Stimulated activated naive CD8-positive, alpha-beta T cell treated with anti-CD3 and anti-CD28 coated beads, Interleukin-15, Interleukin-2, amounts not matched to agents 100 ng/mL and 50 ng/mL, for 24 hours (primary cell): Measurements from ENCODE around the gene CX3CR1.
"Not testable (repeated sequence)": the region's sequence is repeated elsewhere in the genome, so short reads cannot be mapped to it uniquely, and the experiment has no call there.

ENCODE experiments used
- H3K27ac Mint-ChIP-seq: one replicate; pipeline ENCODE4 v1.8.0; 2021; ENCODE audit warnings: mild to moderate bottlenecking, mixed read lengths
- H3K27me3 Mint-ChIP-seq: one replicate; pipeline ENCODE4 v1.8.0; 2021; ENCODE audit warnings: mixed read lengths
- H3K36me3 Mint-ChIP-seq: one replicate; pipeline ENCODE4 v1.8.0; 2021; ENCODE audit warnings: low read depth, mixed read lengths
- H3K4me1 Mint-ChIP-seq: one replicate; pipeline ENCODE4 v1.8.0; 2021; ENCODE audit warnings: low read depth, mixed read lengths
- H3K4me3 Mint-ChIP-seq: one replicate; pipeline ENCODE4 v1.8.0; 2021; ENCODE audit warnings: mild to moderate bottlenecking, mixed read lengths
- H3K9me3 Mint-ChIP-seq: one replicate; pipeline ENCODE4 v1.8.0; 2021; ENCODE audit warnings: mixed read lengths

Gene CX3CR1

GRCh38 chr3:39228496-39228895, 51.3 kb downstream of the CX3CR1 start:
- H3K9me3 Mint-ChIP-seq: no peaks in the 10 kb centered on the region
- H3K4me1 Mint-ChIP-seq: peaks cover 7% of the 10 kb centered on the region
- no peaks in the 10 kb centered on the region for H3K36me3 Mint-ChIP-seq
- no peak overlapping the region for H3K27ac Mint-ChIP-seq
- peaks cover 16% of the 10 kb centered on the region for H3K27me3 Mint-ChIP-seq
- no peak overlapping the region for H3K4me3 Mint-ChIP-seq

- not testable (repeated sequence) for H3K4me1 Mint-ChIP-seq, H3K27ac Mint-ChIP-seq, H3K9me3 Mint-ChIP-seq, H3K4me3 Mint-ChIP-seq, H3K36me3 Mint-ChIP-seq
- H3K27me3 Mint-ChIP-seq: peaks cover 15% of the 10 kb centered on the region
Measured at GRCh38 chr3:39227596-39227995, 52.2 kb downstream of the CX3CR1 start.

- Mint-ChIP-seq H3K36me3 (no peaks in the 10 kb centered on the region), H3K4me3 (no peak overlapping the region), H3K9me3 (no peaks in the 10 kb centered on the region), H3K27ac (no peak overlapping the region), H3K27me3 (peaks cover 7% of the 10 kb centered on the region), H3K4me1 (peaks cover 7% of the 10 kb centered on the region)
Measured at GRCh38 chr3:39226106-39226741, 53.6 kb downstream of the CX3CR1 start.

- Mint-ChIP-seq H3K27me3 (peaks cover 7% of the 10 kb centered on the region), H3K4me3 (no peak overlapping the region), H3K9me3 (no peaks in the 10 kb centered on the region), H3K4me1 (peaks cover 19% of the 10 kb centered on the region), H3K27ac (peak overlapping the region; percentile 5), H3K36me3 (no peaks in the 10 kb centered on the region)
Measured at GRCh38 chr3:39224288-39224687, 55.5 kb downstream of the CX3CR1 start.

GRCh38 chr3:39222939-39223338, 56.9 kb downstream of the CX3CR1 start:
- H3K4me3 Mint-ChIP-seq: no peak overlapping the region
- peaks cover 7% of the 10 kb centered on the region for H3K27me3 Mint-ChIP-seq
- H3K36me3 Mint-ChIP-seq: no peaks in the 10 kb centered on the region
- H3K4me1 Mint-ChIP-seq: peaks cover 19% of the 10 kb centered on the region
- no peaks in the 10 kb centered on the region for H3K9me3 Mint-ChIP-seq
- no peak overlapping the region for H3K27ac Mint-ChIP-seq

- peaks cover 19% of the 10 kb centered on the region for H3K4me1 Mint-ChIP-seq
- H3K9me3 Mint-ChIP-seq: no peaks in the 10 kb centered on the region
- H3K36me3 Mint-ChIP-seq: no peaks in the 10 kb centered on the region
- H3K27me3 Mint-ChIP-seq: peaks cover 7% of the 10 kb centered on the region
- no peak overlapping the region for H3K27ac Mint-ChIP-seq
- H3K4me3 Mint-ChIP-seq: no peak overlapping the region
Measured at GRCh38 chr3:39222462-39222861, 57.4 kb downstream of the CX3CR1 start.

GRCh38 chr3:39221141-39221530, 58.7 kb downstream of the CX3CR1 start:
- H3K27me3 Mint-ChIP-seq: peaks cover 7% of the 10 kb centered on the region
- no peaks in the 10 kb centered on the region for H3K9me3 Mint-ChIP-seq
- H3K4me3 Mint-ChIP-seq: no peak overlapping the region
- no peaks in the 10 kb centered on the region for H3K36me3 Mint-ChIP-seq
- H3K4me1 Mint-ChIP-seq: peaks cover 26% of the 10 kb centered on the region
- H3K27ac Mint-ChIP-seq: no peak overlapping the region

GRCh38 chr3:39220407-39221140, 59.3 kb downstream of the CX3CR1 start:
- Mint-ChIP-seq H3K9me3 (no peaks in the 10 kb centered on the region), H3K27ac (no peak overlapping the region)

GRCh38 chr3:39219702-39220101, 60.1 kb downstream of the CX3CR1 start:
- Mint-ChIP-seq H3K27ac (no peak overlapping the region), H3K36me3 (no peaks in the 10 kb centered on the region), H3K4me3 (no peak overlapping the region), H3K27me3 (peaks cover 3% of the 10 kb centered on the region), H3K9me3 (no peaks in the 10 kb centered on the region), H3K4me1 (peaks cover 29% of the 10 kb centered on the region)

More at GRCh38 chr3:39220407-39221140, 59.3 kb downstream of the CX3CR1 start:
- peaks cover 26% of the 10 kb centered on the region for H3K4me1 Mint-ChIP-seq
- H3K4me3 Mint-ChIP-seq: no peak overlapping the region
- H3K27me3 Mint-ChIP-seq: peaks cover 3% of the 10 kb centered on the region
- no peaks in the 10 kb centered on the region for H3K36me3 Mint-ChIP-seq

GRCh38 chr3:39216176-39216790, 63.6 kb downstream of the CX3CR1 start:
- Mint-ChIP-seq H3K4me3 (no peak overlapping the region), H3K9me3 (no peaks in the 10 kb centered on the region), H3K4me1 (peaks cover 29% of the 10 kb centered on the region), H3K27me3 (peaks cover 3% of the 10 kb centered on the region), H3K36me3 (no peaks in the 10 kb centered on the region), H3K27ac (no peak overlapping the region)

- Mint-ChIP-seq H3K9me3 (no peaks in the 10 kb centered on the region), H3K27ac (no peak overlapping the region), H3K36me3 (no peaks in the 10 kb centered on the region), H3K4me3 (no peak overlapping the region), H3K4me1 (peaks cover 30% of the 10 kb centered on the region), H3K27me3 (no peaks in the 10 kb centered on the region)
Measured at GRCh38 chr3:39213613-39214012, 66.2 kb downstream of the CX3CR1 start.
